Thyroid gland (tissue), 4 donors: ENCODE data around the gene MANF.

Experiments used
- POLR2A ChIP-seq, 2 donors: fragments of 450-650 bp; IDR thresholded peaks; one replicate each; pipeline ENCODE4 v1.6.1; 2017; ENCODE audit warnings: antibody characterized with exemption in 2 of 2, mild to moderate bottlenecking in 2 of 2, moderate library complexity in 1 of 2
- TF ChIP-seq, protein P1 (sequence below), 6 experiments: fragments of 200-600 bp in 3 of 6; fragments of 450-650 bp in 3 of 6; sonication (generic) in 3 of 6; IDR thresholded peaks; one replicate each; pipeline ENCODE4 v1.5.1; 2016 to 2019; ENCODE audit warnings: antibody characterized with exemption in 6 of 6, mild to moderate bottlenecking in 2 of 6, inconsistent platforms in 1 of 6, moderate library complexity in 1 of 6

DNA sequence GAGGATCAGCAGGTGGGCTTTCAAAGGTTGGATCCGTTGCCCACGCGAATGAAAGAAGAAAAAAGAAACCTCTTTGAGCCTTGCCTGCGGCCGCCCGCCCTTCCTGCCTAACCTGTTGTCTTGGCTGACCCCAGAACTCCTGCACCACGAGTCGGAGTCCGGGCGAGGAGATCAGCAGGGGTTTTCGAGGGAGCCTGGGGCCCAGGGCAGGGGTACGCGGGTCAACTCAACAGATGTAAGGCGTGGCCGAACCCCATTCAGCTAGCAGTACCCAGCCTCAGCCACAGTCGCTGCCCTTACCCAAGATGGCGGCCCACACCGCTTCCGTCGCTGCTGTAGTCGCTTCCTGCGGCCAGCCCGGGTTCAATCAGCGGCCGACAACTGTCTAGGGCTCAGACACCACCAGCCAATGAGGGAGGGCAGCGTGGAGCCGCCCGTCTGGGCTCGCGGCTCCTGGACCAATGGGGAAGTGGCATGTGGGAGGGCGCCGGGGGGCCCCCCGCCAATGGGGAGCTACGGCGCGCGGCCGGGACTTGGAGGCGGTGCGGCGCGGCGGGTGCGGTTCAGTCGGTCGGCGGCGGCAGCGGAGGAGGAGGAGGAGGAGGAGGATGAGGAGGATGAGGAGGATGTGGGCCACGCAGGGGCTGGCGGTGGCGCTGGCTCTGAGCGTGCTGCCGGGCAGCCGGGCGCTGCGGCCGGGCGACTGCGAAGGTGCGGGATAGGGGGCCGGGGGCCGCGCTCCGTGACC is at the start of gene MANF:
- TF ChIP-seq POLR2A (IDR thresholded peaks at IDR 0.05) = peak in 1 of 2 donors; percentile 94
- TF ChIP-seq, protein P1, sequence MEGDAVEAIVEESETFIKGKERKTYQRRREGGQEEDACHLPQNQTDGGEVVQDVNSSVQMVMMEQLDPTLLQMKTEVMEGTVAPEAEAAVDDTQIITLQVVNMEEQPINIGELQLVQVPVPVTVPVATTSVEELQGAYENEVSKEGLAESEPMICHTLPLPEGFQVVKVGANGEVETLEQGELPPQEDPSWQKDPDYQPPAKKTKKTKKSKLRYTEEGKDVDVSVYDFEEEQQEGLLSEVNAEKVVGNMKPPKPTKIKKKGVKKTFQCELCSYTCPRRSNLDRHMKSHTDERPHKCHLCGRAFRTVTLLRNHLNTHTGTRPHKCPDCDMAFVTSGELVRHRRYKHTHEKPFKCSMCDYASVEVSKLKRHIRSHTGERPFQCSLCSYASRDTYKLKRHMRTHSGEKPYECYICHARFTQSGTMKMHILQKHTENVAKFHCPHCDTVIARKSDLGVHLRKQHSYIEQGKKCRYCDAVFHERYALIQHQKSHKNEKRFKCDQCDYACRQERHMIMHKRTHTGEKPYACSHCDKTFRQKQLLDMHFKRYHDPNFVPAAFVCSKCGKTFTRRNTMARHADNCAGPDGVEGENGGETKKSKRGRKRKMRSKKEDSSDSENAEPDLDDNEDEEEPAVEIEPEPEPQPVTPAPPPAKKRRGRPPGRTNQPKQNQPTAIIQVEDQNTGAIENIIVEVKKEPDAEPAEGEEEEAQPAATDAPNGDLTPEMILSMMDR (IDR thresholded peaks at IDR 0.05) = peak in 4 of 6 experiments; percentile 8 to 34 (median 23)
